PC-9 (cell line): Measurements from ENCODE around the gene ATAD3C.

ENCODE experiments used
- EZH2 ChIP-seq: fragments of 200-600 bp; sonication (generic); IDR thresholded peaks from 2 replicates; pipeline ENCODE4 v1.8.0; 2017; ENCODE audit warnings: antibody characterized with exemption, low read depth
- TF ChIP-seq, protein P1 (sequence below): fragments of 200-600 bp; sonication (generic); conservative IDR thresholded peaks from 2 replicates; pipeline ENCODE4 v1.6.1; 2017; ENCODE audit warnings: mixed run types, antibody characterized with exemption, mild to moderate bottlenecking, moderate library complexity

DNA sequence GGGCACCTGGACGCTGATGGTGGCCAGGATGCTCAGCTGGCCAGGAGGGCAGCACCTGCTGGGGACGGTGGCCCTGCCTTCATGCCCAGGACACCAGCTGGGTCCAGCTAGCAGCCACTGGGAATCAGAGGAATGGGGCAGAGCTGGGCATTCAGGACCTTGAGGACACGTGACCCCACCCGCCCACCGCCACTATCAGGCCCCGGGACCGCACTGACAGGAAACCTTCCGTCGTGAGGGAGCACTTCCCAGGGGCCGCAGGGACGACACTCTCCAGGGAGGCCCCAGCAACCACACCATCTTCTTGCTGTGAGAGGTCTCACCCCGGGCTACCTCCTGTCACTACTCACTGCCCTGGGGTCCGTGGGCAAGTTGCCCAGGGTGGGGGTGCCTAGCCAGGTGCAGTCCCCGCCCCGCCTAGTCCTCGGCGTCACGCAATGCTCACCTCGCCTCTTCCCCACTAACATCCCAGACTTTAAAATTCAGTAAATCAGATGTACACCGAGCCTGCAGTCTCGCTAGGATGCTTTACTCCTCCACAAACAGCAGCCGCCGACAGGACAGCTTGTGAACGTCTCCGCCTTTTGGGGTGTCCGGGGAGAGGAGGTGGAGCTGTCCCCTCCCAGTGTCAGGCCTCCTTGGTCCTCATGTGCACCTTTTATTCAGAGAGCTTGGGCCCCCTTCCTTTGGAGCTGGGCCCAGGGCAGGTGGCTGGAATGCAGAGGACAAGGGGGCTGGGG is 9.1 kb upstream of the ATAD3C start:
- TF ChIP-seq, protein P1, sequence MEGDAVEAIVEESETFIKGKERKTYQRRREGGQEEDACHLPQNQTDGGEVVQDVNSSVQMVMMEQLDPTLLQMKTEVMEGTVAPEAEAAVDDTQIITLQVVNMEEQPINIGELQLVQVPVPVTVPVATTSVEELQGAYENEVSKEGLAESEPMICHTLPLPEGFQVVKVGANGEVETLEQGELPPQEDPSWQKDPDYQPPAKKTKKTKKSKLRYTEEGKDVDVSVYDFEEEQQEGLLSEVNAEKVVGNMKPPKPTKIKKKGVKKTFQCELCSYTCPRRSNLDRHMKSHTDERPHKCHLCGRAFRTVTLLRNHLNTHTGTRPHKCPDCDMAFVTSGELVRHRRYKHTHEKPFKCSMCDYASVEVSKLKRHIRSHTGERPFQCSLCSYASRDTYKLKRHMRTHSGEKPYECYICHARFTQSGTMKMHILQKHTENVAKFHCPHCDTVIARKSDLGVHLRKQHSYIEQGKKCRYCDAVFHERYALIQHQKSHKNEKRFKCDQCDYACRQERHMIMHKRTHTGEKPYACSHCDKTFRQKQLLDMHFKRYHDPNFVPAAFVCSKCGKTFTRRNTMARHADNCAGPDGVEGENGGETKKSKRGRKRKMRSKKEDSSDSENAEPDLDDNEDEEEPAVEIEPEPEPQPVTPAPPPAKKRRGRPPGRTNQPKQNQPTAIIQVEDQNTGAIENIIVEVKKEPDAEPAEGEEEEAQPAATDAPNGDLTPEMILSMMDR = no peak
- no peak for TF ChIP-seq EZH2
